Thyroid gland (tissue), 4 donors: ENCODE results near the gene PLA2G10. TPM values are rescaled to one million over a fixed set of nuclear protein-coding genes. Genes with fewer than 3 reads are reported as not detected.

Source experiments
- DNase-seq, 2 donors: peaks; one replicate each; pipeline ENCODE4 v3.0.0-alpha.2; 2019
- H3K27ac ChIP-seq, 3 donors: fragments of 200-600 bp; sonication (generic); 1 replicate in 2 of 3; 2 replicates in 1 of 3; pipeline ENCODE4 v1.5.1; 2016 to 2019; ENCODE audit warnings: mild to moderate bottlenecking in 1 of 3, moderate library complexity in 1 of 3
- H3K27me3 ChIP-seq: fragments of 200-600 bp; sonication (generic); one replicate; pipeline ENCODE4 v1.5.1; 2019
- H3K36me3 ChIP-seq, 2 donors: fragments of 200-600 bp; sonication (generic); one replicate each; pipeline ENCODE4 v1.5.1; 2016 to 2019
- H3K4me1 ChIP-seq, 2 donors: fragments of 200-600 bp; sonication (generic); one replicate each; pipeline ENCODE4 v1.5.1; 2017 to 2019
- H3K4me3 ChIP-seq, 3 donors: fragments of 200-600 bp; sonication (generic); replicated peaks in 1 of 3; 1 replicate in 2 of 3; 2 replicates in 1 of 3; pipeline ENCODE4 v1.5.1; 2016; ENCODE audit warnings: mild to moderate bottlenecking in 1 of 3
- H3K9me3 ChIP-seq: fragments of 200-600 bp; sonication (generic); one replicate; pipeline ENCODE4 v1.5.1; 2017
- CTCF ChIP-seq, 6 experiments: fragments of 200-600 bp in 3 of 6; fragments of 450-650 bp in 3 of 6; sonication (generic) in 3 of 6; IDR thresholded peaks; one replicate each; pipeline ENCODE4 v1.5.1; 2016 to 2019; ENCODE audit warnings: antibody characterized with exemption in 6 of 6, mild to moderate bottlenecking in 2 of 6, inconsistent platforms in 1 of 6, moderate library complexity in 1 of 6
- POLR2A ChIP-seq, 2 donors: fragments of 450-650 bp; IDR thresholded peaks; one replicate each; pipeline ENCODE4 v1.6.1; 2017; ENCODE audit warnings: antibody characterized with exemption in 2 of 2, mild to moderate bottlenecking in 2 of 2, moderate library complexity in 1 of 2
- WGBS, 2 donors: methylation state at CpG; one replicate each; pipeline ENCODE4 v1.1.5; 2017; 5-methylcytosine and 5-hydroxymethylcytosine counted together
- intact Hi-C: fragments of 100-400 bp; cut with DNase I; formaldehyde crosslinking; loops from one replicate; pipeline ENCODE4 v1.15.1; 2023
- total RNA-seq, 4 donors: library from RNA; depleted of rRNA; stranded (reverse); fragments of >200 nt; gene quantifications; one replicate each; pipeline ENCODE4 v1.2.3, GENCODE V29; 2016

PLA2G10 gene
- total RNA-seq, 4 donors from 2014 or later, result not detected

DNA sequence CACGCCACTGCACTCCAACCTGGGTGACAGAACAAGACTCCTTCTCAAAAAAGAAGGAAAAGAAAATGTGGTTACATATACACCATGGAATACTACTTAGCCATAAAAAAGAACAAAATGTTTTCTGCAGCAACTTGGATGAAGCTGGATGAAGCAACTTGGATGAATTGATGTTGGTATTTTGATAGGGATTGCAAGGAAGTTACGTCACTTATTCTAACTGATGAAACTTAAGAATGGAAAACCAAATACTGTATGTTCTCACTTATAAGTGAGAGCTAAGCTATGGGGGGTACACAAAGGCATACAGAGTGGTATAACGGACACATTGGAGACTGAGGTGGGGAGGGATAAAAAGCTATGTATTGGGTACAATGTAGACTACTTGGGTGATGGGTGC is 17.5 kb downstream of the PLA2G10 start:
- 88 to 96% methylated on average over 3 of the region's 3 CpGs for WGBS, 2 donors

DNA sequence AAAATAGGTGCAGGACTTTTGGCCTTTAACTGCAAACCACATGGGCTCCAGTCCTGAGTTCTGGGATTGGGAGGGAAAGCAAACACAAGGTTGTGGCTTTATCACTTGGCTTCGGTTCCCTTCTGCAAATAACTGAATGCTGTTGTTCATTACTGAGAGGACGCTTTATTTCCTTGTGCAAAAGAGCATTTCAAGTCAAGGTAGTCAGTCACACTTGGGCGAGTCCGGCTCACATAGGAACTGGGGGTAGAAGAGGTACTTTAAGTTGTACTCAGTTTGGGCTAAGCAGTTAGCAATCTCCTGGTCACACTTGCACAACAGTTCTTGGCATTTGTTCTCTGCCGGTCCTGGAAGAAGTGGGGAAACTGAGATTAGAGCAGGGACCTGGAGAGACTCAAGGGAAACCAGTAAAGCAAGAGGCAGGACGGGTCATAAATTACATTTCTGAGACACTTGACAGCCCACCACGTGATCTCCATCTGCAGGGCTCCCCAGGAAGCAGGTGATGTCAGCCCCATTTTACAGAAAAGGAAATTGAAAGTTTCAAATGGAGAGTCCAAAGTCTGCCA is 21.6 kb downstream of the PLA2G10 start:
- 28 to 32% methylated on average over 7 of the region's 7 CpGs for WGBS, 2 donors
- TF ChIP-seq POLR2A (IDR thresholded peaks at IDR 0.05) (no peak), CTCF (IDR thresholded peaks at IDR 0.05) (no peak)
- peaks cover 0 to 8% of the 10 kb centered on the region in 2 donors for H3K4me1 ChIP-seq
- H3K27ac ChIP-seq, result no peak overlapping the region
- no peaks in the 10 kb centered on the region for H3K9me3 ChIP-seq
- peaks cover 5 to 12% of the 10 kb centered on the region in 2 donors for H3K36me3 ChIP-seq
- H3K27me3 ChIP-seq, result no peaks in the 10 kb centered on the region
- DNase-seq, result peak; percentile 22 to 27
- intact Hi-C loops, result no loop called here
- no peak overlapping the region for H3K4me3 ChIP-seq

More for the DNA sequence above, 17.5 kb downstream of the PLA2G10 start:
- Histone ChIP-seq H3K27ac (no peak overlapping the region), H3K9me3 (no peaks in the 10 kb centered on the region), H3K36me3 (no peaks in the 10 kb centered on the region), H3K27me3 (no peaks in the 10 kb centered on the region), H3K4me1 (peaks cover 0 to 8% of the 10 kb centered on the region in 2 donors), H3K4me3 (no peak overlapping the region)
- DNase-seq, result no peak
- intact Hi-C loops, result no loop called here
- no peak for TF ChIP-seq CTCF (IDR thresholded peaks at IDR 0.05)
- TF ChIP-seq POLR2A (IDR thresholded peaks at IDR 0.05), result no peak

GRCh38 chr16:14669776-14670175 is 24.3 kb downstream of the PLA2G10 start:
- H3K36me3 ChIP-seq, result peaks cover 28 to 39% of the 10 kb centered on the region in 2 donors
- H3K27me3 ChIP-seq, result no peaks in the 10 kb centered on the region
- DNase-seq, result peak; percentile 12 to 18
- WGBS, 2 donors, result 93 to 100% methylated on average over 2 to 4 of the region's 4 CpGs
- H3K4me1 ChIP-seq, result peaks cover 0 to 8% of the 10 kb centered on the region in 2 donors
- no peak overlapping the region for H3K27ac ChIP-seq
- no peak overlapping the region for H3K4me3 ChIP-seq
- intact Hi-C loops, result no loop called here
- TF ChIP-seq CTCF (IDR thresholded peaks at IDR 0.05) (no peak), POLR2A (IDR thresholded peaks at IDR 0.05) (no peak)
- H3K9me3 ChIP-seq, result no peaks in the 10 kb centered on the region

DNA sequence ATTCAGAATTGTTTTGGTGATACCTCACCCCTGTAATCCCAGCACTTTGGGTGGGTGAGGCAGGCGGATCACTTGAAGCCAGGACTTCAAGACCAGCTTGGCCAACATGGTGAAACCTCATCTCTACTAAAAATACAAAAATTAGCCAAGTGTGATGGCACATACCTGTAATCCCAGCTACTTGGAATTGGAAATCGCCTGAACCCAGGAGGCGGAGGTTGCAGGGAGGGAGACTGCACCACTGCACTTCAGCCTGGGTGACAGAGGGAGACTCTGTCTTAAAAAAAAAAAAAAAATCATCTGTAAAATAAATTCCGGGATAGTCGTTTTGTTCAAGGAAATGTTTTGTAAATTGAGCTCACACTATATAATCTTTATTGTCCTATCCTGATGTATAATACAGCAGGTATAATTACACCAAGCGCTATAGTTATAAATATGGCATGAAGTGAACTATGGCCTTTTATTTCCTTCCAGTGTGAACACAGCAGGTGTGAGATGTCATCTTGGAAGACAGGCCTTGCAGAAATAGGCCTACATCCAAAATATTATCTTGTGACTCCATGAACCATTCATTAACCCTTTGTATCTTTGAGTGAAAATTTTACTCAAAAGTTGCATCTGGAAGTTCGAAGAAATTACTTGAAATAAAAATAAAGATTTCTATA is 25.4 kb downstream of the PLA2G10 start:
- TF ChIP-seq POLR2A (IDR thresholded peaks at IDR 0.05) (no peak), CTCF (IDR thresholded peaks at IDR 0.05) (no peak)
- intact Hi-C loops, result no loop called here
- Histone ChIP-seq H3K9me3 (no peaks in the 10 kb centered on the region), H3K4me3 (no peak overlapping the region), H3K36me3 (peaks cover 39 to 50% of the 10 kb centered on the region in 2 donors), H3K27me3 (no peaks in the 10 kb centered on the region), H3K27ac (no peak overlapping the region), H3K4me1 (peaks cover 0 to 8% of the 10 kb centered on the region in 2 donors)
- no peak for DNase-seq
- 88% methylated on average over 7 of the region's 7 CpGs for WGBS, 2 donors
